HCT116 (cell line): Measurements from ENCODE around the gene SCN3A. TPM values are rescaled to one million over a fixed set of nuclear protein-coding genes. Genes with fewer than 3 reads are reported as not detected.

Experiments
- ATAC-seq: fragments of 200-7000 bp; cut with Tn5 transposase; 2 replicates; pipeline ENCODE4 v1.9.1; 2020; ENCODE audit warnings: mild to moderate bottlenecking, moderate library complexity
- BruUV-seq: library from RNA; stranded (reverse); fragments of 400-500 nt; replicated peaks from 2 replicates; lab custom pipeline; 2021; lab: Mats Ljungman, UMichigan
- CTCF ChIA-PET: fragments of 300-600 bp; sonication (Branson Sonifier 250); formaldehyde crosslinking; loops from one replicate; lab custom pipeline; 2021; ENCODE audit warnings: antibody characterized with exemption; lab: Charles Lee
- POLR2A ChIA-PET: fragments of 300-600, 350-600 bp; sonication (Branson Sonifier 250); formaldehyde crosslinking; loops from one replicate; lab custom pipeline; 2021; ENCODE audit warnings: antibody characterized with exemption; lab: Charles Lee
- RAD21 ChIA-PET, 2 experiments: fragments of 300-600 bp; sonication (Branson Sonifier 250); formaldehyde crosslinking; loops; one replicate each; lab custom pipeline; 2023; ENCODE audit warnings: low total read pairs in 2 of 2; ENCODE audit not compliant: uncharacterized antibody in 2 of 2, unreplicated experiment in 2 of 2, low non-redundant PET in 1 of 2; lab: Charles Lee
- DNase-seq: peaks from one replicate; pipeline ENCODE4 v3.0.0-alpha.2; 2010; ENCODE audit warnings: low read depth, low spot score
- H2AFZ ChIP-seq: fragments of 200-600 bp; shearing (Covaris generic), sonication (generic); 2 replicates; pipeline ENCODE4 v1.6.1; 2017; ENCODE audit warnings: low read depth, mixed run types, mixed read lengths, antibody characterized with exemption, low read length; ENCODE audit not compliant: poor library complexity, severe bottlenecking
- H3K27ac ChIP-seq: 2 replicates; pipeline ENCODE4 v1.5.1; 2012; ENCODE audit warnings: low read depth, low read length
- H3K27me3 ChIP-seq: fragments of 200-600 bp; sonication (generic); 2 replicates; pipeline ENCODE4 v1.6.1; 2016; ENCODE audit warnings: mixed run types, low read length, mixed read lengths; ENCODE audit not compliant: insufficient read depth
- H3K36me3 ChIP-seq, 2 experiments: fragments of 200-500 bp in 1 of 2; fragments of 200-600 bp in 1 of 2; sonication (Bioruptor generic) in 1 of 2; sonication (generic) in 1 of 2; 2 replicates each; pipeline versions ENCODE4 v1.5.1 to v1.6.1; 2014 to 2016; ENCODE audit warnings: low read length in 2 of 2, inconsistent platforms in 1 of 2, mixed read lengths in 1 of 2, mixed run types in 1 of 2; ENCODE audit not compliant: insufficient read depth in 2 of 2, control insufficient read depth in 1 of 2
- H3K4me1 ChIP-seq, 2 experiments: fragments of 200-600 bp in 1 of 2; sonication (generic) in 1 of 2; 2 replicates each; pipeline versions ENCODE4 v1.5.1 to v1.6.1; 2012 to 2017; ENCODE audit warnings: low read length in 2 of 2, inconsistent platforms in 1 of 2, mild to moderate bottlenecking in 1 of 2, mixed read lengths in 1 of 2, mixed run types in 1 of 2, moderate library complexity in 1 of 2; ENCODE audit not compliant: insufficient read depth in 2 of 2, control insufficient read depth in 1 of 2
- H3K4me2 ChIP-seq: fragments of 200-600 bp; sonication (generic); 2 replicates; pipeline ENCODE4 v1.6.1; 2017; ENCODE audit warnings: mixed run types, low read length, mixed read lengths
- H3K4me3 ChIP-seq, 2 experiments: fragments of 200-600 bp in 1 of 2; sonication (generic) in 1 of 2; replicated peaks in 1 of 2; 2 replicates each; pipeline ENCODE4 v1.5.1; 2011 to 2016; ENCODE audit warnings: low read length in 2 of 2, control low read depth in 1 of 2, low read depth in 1 of 2, mild to moderate bottlenecking in 1 of 2, mixed read lengths in 1 of 2, mixed run types in 1 of 2
- H3K79me2 ChIP-seq: fragments of 200-600 bp; sonication (generic); 2 replicates; pipeline ENCODE4 v1.6.1; 2017; ENCODE audit warnings: mild to moderate bottlenecking, mixed run types, low read length, moderate library complexity, mixed read lengths; ENCODE audit not compliant: insufficient read depth
- H3K9ac ChIP-seq: fragments of 200-600 bp; sonication (generic); 2 replicates; pipeline ENCODE4 v1.6.1; 2016; ENCODE audit warnings: low read length, mixed read lengths
- H3K9me2 ChIP-seq: fragments of 200-600 bp; sonication (generic), shearing (Covaris generic); 2 replicates; pipeline ENCODE4 v1.6.1; 2017; ENCODE audit warnings: mixed run types, mild to moderate bottlenecking, moderate library complexity; ENCODE audit not compliant: insufficient read depth
- H3K9me3 ChIP-seq, 2 experiments: fragments of 200-500 bp in 1 of 2; fragments of 200-600 bp in 1 of 2; sonication (Bioruptor generic) in 1 of 2; sonication (generic) in 1 of 2; 2 replicates each; pipeline ENCODE4 v1.6.1; 2014 to 2017; ENCODE audit warnings: low read length in 2 of 2, mixed read lengths in 2 of 2, inconsistent platforms in 1 of 2, low read depth in 1 of 2, mild to moderate bottlenecking in 1 of 2, mixed run types in 1 of 2, moderate library complexity in 1 of 2; ENCODE audit not compliant: control insufficient read depth in 1 of 2, insufficient read depth in 1 of 2
- H4K20me1 ChIP-seq: fragments of 200-600 bp; sonication (generic), shearing (Covaris generic); 2 replicates; pipeline ENCODE4 v1.6.1; 2017; ENCODE audit warnings: mixed run types, mild to moderate bottlenecking, moderate library complexity; ENCODE audit not compliant: insufficient read depth
- CBX3 ChIP-seq: IDR thresholded peaks from 2 replicates; pipeline ENCODE4 v1.6.1; 2012; ENCODE audit warnings: low read depth
- EGR1 ChIP-seq: IDR thresholded peaks from 2 replicates; pipeline ENCODE4 v1.6.1; 2012; ENCODE audit warnings: low read depth
- POLR2A ChIP-seq: IDR thresholded peaks from 2 replicates; pipeline ENCODE4 v1.7.0; 2011; ENCODE audit warnings: borderline replicate concordance; ENCODE audit not compliant: insufficient read depth, insufficient read length; ENCODE audit errors: extremely low read depth
- SIN3A ChIP-seq: IDR thresholded peaks from 2 replicates; pipeline ENCODE4 v1.6.1; 2012; ENCODE audit warnings: low read depth
- SP1 ChIP-seq: IDR thresholded peaks from 2 replicates; pipeline ENCODE4 v1.6.1; 2012; ENCODE audit warnings: low read depth
- SRF ChIP-seq: IDR thresholded peaks from 2 replicates; pipeline ENCODE4 v1.6.1; 2012; ENCODE audit warnings: low read depth
- TCF7L2 ChIP-seq: IDR thresholded peaks from 2 replicates; pipeline ENCODE4 v1.7.0; 2011; ENCODE audit warnings: borderline replicate concordance, inconsistent platforms; ENCODE audit not compliant: insufficient read depth, insufficient read length; ENCODE audit errors: extremely low read depth
- YY1 ChIP-seq: IDR thresholded peaks from 2 replicates; pipeline ENCODE4 v1.6.1; 2011; ENCODE audit warnings: low read length, low read depth, moderate library complexity, mild to moderate bottlenecking; ENCODE audit not compliant: insufficient replicate concordance; ENCODE audit errors: extremely low read depth
- intact Hi-C: fragments of 100-400 bp; cut with micrococcal nuclease; formaldehyde crosslinking; loops from 2 replicates; pipeline ENCODE4 v1.10.0; 2022
- total RNA-seq: library from RNA; stranded (reverse); gene quantifications from one replicate; pipeline ENCODE4 v1.2.1, GENCODE V29; 2021; ENCODE audit not compliant: unreplicated experiment
- TF ChIP-seq, protein P1 (sequence below): IDR thresholded peaks from 2 replicates; pipeline ENCODE4 v1.6.1; 2011; ENCODE audit warnings: mild to moderate bottlenecking, low read length, moderate library complexity; ENCODE audit not compliant: insufficient replicate concordance; ENCODE audit errors: extremely low read depth
- TF ChIP-seq, protein P2 (sequence below): IDR thresholded peaks from 2 replicates; pipeline ENCODE4 v1.6.1; 2012
- TF ChIP-seq, protein P3 (sequence below): IDR thresholded peaks from 2 replicates; pipeline ENCODE4 v1.6.1; 2012

SCN3A gene
- total RNA-seq, 1 experiment from 2014 or later: not detected

DNA sequence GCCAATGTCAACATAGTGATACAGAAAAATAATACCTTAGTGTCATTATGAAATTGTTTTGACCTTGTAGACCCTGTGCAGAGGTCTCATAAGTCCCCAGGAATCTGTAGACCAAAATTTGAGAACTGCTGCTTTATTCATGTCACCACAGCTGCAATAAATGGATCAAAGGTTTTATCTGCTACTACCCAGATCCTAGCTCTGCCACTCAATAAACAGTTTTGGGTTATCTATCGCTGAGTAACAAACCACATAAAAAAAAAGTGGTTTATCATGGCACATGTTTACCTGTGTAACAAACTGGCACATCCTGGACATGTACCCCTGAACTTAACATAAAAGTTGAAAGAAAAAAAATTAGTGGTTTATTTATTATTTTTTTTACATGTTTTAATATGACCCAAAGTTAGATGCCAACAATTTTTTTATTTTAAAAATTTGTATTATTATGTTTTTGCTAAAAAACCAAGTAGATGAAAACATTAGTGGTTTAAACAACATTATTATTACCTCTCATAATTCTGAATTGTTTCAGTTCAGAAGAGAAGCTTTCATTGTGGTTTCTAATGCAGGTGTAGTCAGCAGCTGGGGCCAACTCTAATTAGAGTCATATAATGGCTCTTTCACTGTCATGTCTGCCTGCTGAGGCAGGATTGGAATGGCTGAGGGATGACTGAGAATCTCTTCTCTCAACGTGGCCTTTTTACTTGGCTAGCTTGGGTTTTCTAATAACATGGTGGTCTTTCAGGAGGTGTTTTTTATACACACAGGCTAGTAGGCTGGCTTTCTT is 145.2 kb downstream of the SCN3A start:
- CTCF ChIA-PET: no interaction called here
- H3K36me3 ChIP-seq: no peaks in the 10 kb centered on the region
- POLR2A ChIA-PET: no interaction called here
- H3K4me1 ChIP-seq: no peaks in the 10 kb centered on the region
- RAD21 ChIA-PET: no interaction called here
- no peak overlapping the region for H3K4me2 ChIP-seq
- H3K9me3 ChIP-seq: no peaks in the 10 kb centered on the region
- no peaks in the 10 kb centered on the region for H4K20me1 ChIP-seq
- no peaks in the 10 kb centered on the region for H3K79me2 ChIP-seq
- DNase-seq (no peak), ATAC-seq (no peak)
- H3K27ac ChIP-seq: no peak overlapping the region
- H3K27me3 ChIP-seq: no peaks in the 10 kb centered on the region
- no peak overlapping the region for H2AFZ ChIP-seq
- BruUV-seq: no TSS peak
- no peaks in the 10 kb centered on the region for H3K9me2 ChIP-seq
- intact Hi-C loops: no loop called here
- H3K9ac ChIP-seq: no peak overlapping the region
- TF ChIP-seq YY1 (no peak), SP1 (no peak), CBX3 (no peak), POLR2A (no peak), SRF (no peak), TCF7L2 (no peak), SIN3A (no peak), EGR1 (no peak)
- TF ChIP-seq, protein P1, sequence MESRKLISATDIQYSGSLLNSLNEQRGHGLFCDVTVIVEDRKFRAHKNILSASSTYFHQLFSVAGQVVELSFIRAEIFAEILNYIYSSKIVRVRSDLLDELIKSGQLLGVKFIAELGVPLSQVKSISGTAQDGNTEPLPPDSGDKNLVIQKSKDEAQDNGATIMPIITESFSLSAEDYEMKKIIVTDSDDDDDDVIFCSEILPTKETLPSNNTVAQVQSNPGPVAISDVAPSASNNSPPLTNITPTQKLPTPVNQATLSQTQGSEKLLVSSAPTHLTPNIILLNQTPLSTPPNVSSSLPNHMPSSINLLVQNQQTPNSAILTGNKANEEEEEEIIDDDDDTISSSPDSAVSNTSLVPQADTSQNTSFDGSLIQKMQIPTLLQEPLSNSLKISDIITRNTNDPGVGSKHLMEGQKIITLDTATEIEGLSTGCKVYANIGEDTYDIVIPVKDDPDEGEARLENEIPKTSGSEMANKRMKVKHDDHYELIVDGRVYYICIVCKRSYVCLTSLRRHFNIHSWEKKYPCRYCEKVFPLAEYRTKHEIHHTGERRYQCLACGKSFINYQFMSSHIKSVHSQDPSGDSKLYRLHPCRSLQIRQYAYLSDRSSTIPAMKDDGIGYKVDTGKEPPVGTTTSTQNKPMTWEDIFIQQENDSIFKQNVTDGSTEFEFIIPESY: no peak
- TF ChIP-seq, protein P2, sequence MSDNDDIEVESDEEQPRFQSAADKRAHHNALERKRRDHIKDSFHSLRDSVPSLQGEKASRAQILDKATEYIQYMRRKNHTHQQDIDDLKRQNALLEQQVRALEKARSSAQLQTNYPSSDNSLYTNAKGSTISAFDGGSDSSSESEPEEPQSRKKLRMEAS: no peak
- TF ChIP-seq, protein P3, sequence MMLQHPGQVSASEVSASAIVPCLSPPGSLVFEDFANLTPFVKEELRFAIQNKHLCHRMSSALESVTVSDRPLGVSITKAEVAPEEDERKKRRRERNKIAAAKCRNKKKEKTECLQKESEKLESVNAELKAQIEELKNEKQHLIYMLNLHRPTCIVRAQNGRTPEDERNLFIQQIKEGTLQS: no peak
- no peak overlapping the region for H3K4me3 ChIP-seq
